NOMO-1 treated with dmso at 0.1 percent for 144 hours (cell line): ENCODE data around the gene NME7.
A peak's percentile ranks its signal among the peaks of the same experiment; 100 is the strongest.
"Not testable (repeated sequence)": the region's sequence is repeated elsewhere in the genome, so short reads cannot be mapped to it uniquely, and the experiment has no call there.

ENCODE experiments used
- DNase-seq: peaks from one replicate; lab custom pipeline; 2025; ENCODE audit not compliant: unreplicated experiment; lab: John Stamatoyannopoulos, UW

NME7 gene

GRCh38 chr1:169130683-169131082 is 236.9 kb downstream of the NME7 start:
- DNase-seq: no peak

GRCh38 chr1:169129109-169129784 is 238.3 kb downstream of the NME7 start:
- no peak for DNase-seq

GRCh38 chr1:169128562-169128961 is 239.0 kb downstream of the NME7 start:
- DNase-seq: no peak

- DNase-seq: no peak
Measured at GRCh38 chr1:169127305-169127704, 240.3 kb downstream of the NME7 start.

- no peak for DNase-seq
Measured at GRCh38 chr1:169126335-169126734, 241.3 kb downstream of the NME7 start.

- not testable (repeated sequence) for DNase-seq
Measured at GRCh38 chr1:169125597-169125996, 242.0 kb downstream of the NME7 start.

GRCh38 chr1:169124459-169124858 is 243.1 kb downstream of the NME7 start:
- no peak for DNase-seq

- no peak for DNase-seq
Measured at GRCh38 chr1:169122976-169123375, 244.6 kb downstream of the NME7 start.

- no peak for DNase-seq
Measured at GRCh38 chr1:169121146-169121923, 246.3 kb downstream of the NME7 start.

- DNase-seq: no peak
Measured at GRCh38 chr1:169120066-169120465, 247.5 kb downstream of the NME7 start.

GRCh38 chr1:169119405-169119804 is 248.2 kb downstream of the NME7 start:
- DNase-seq: no peak

GRCh38 chr1:169118227-169118626 is 249.4 kb downstream of the NME7 start:
- no peak for DNase-seq

- no peak for DNase-seq
Measured at GRCh38 chr1:169117599-169117998, 250.0 kb downstream of the NME7 start.

- DNase-seq: no peak
Measured at GRCh38 chr1:169117014-169117413, 250.6 kb downstream of the NME7 start.

GRCh38 chr1:169115891-169116585 is 251.6 kb downstream of the NME7 start:
- DNase-seq: peak; percentile 21

- no peak for DNase-seq
Measured at GRCh38 chr1:169113613-169114119, 253.9 kb downstream of the NME7 start.

- DNase-seq: peak; percentile 63
Measured at GRCh38 chr1:169112241-169112640, 255.4 kb downstream of the NME7 start.

- DNase-seq: no peak
Measured at GRCh38 chr1:169111472-169111871, 256.1 kb downstream of the NME7 start.

GRCh38 chr1:169110689-169111447 is 256.7 kb downstream of the NME7 start:
- DNase-seq: no peak

GRCh38 chr1:169110236-169110635 is 257.4 kb downstream of the NME7 start:
- DNase-seq: no peak

- no peak for DNase-seq
Measured at GRCh38 chr1:169109561-169110134, 257.9 kb downstream of the NME7 start.
